T-helper 2 cell treated with Interferon-gamma antibody and Interleukin-4, amounts not matched to agents 5 μg/mL and 100 μg/mL, for 36 hours (primary cell): ENCODE data around the gene EXD3.
"Not testable (repeated sequence)": the region's sequence is repeated elsewhere in the genome, so short reads cannot be mapped to it uniquely, and the experiment has no call there.

Experiments used
- DNase-seq: peaks from one replicate; pipeline ENCODE4 v3.0.0; 2021; ENCODE audit warnings: low spot score
- H3K27ac Mint-ChIP-seq: one replicate; pipeline ENCODE4 v1.8.0; 2021; ENCODE audit warnings: mild to moderate bottlenecking, mixed read lengths
- H3K27me3 Mint-ChIP-seq: one replicate; pipeline ENCODE4 v1.8.0; 2021; ENCODE audit warnings: low read depth, mixed read lengths
- H3K36me3 Mint-ChIP-seq: one replicate; pipeline ENCODE4 v1.8.0; 2021; ENCODE audit warnings: low read depth, mixed read lengths
- H3K4me1 Mint-ChIP-seq: one replicate; pipeline ENCODE4 v1.8.0; 2021; ENCODE audit warnings: low read depth, mixed read lengths
- H3K4me3 Mint-ChIP-seq: one replicate; pipeline ENCODE4 v1.8.0; 2022; ENCODE audit warnings: mild to moderate bottlenecking, moderate library complexity, mixed read lengths
- H3K9me3 Mint-ChIP-seq: one replicate; pipeline ENCODE4 v1.8.0; 2021; ENCODE audit warnings: mixed read lengths

Gene EXD3

DNA sequence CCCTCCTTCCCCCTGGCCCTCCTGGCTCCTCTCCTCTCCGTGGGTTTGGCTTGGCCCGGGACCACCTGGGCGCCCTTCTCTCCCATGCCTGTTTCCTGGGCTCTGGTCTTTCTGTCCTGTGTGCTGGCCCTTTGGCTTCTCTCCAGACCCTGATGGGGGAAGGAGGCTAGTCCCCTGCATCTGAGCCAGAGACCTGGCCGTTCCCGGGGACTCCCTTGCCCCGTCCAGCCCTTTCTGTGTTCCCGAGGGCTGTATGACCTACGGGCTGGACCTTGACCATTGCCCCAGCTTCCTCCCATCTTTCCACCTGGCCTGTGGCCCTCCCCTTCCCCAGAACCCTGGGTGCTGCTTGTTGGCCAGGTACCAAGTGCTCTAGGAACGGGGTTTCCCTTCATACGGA lies 159.5 kb downstream of the EXD3 start:
- DNase-seq = no peak
- Mint-ChIP-seq H3K4me1 (peaks cover under 1% of the 10 kb centered on the region), H3K27ac (no peak overlapping the region), H3K27me3 (no peaks in the 10 kb centered on the region), H3K36me3 (peaks cover 21% of the 10 kb centered on the region), H3K9me3 (no peaks in the 10 kb centered on the region), H3K4me3 (no peak overlapping the region)

DNA sequence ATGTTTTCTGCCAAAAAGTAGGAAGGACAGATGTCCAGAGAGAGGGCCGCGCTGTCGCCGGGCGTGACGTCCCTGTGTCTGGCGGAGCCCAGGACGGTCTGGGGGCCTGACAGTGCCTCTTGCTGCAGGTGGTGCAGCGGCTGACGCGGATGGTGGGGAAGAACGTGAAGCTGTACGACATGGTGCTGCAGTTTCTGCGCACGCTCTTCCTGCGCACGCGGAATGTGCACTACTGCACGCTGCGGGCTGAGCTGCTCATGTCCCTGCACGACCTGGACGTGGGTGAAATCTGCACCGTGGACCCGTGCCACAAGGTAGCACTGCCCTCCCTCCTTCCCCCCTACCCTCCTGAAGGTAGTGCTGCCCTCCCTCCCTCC lies 160.1 kb downstream of the EXD3 start:
- Mint-ChIP-seq H3K9me3 (no peaks in the 10 kb centered on the region), H3K27ac (no peak overlapping the region), H3K36me3 (peaks cover 20% of the 10 kb centered on the region), H3K27me3 (no peaks in the 10 kb centered on the region), H3K4me3 (no peak overlapping the region), H3K4me1 (no peaks in the 10 kb centered on the region)
- no peak for DNase-seq

DNA sequence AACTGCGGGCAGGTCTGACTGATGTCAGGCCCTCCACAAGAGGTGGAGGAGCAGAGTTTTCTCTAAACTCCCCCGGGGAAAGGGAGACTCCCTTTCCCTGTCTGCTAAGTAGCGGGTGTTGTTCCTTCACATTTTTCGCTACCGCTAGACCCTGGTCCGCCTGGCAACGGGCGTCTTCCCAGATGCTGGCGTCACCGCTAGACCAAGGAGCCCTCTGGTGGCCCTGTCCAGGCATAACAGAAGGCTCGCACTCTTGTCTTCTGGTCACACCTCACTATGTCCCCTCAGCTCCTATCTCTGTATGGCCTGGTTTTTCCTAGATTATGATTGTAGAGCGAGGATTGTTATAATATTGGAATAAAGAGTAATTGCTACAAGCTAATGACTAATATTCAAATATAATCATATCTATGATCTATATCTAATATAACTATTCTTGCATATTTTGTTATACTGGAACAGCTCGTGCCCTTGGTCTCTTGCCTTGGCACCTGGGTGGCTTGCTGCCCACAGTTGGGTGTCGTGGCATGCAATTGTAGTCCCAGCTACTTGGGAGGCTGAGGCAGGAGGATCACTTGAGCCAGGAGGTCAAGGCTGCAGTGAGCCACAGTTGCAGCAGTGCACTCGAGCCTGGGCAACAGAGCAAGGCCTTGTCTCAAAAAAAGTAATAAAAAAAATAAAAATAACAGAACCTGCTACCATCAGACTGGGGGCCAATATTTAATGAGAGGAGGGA lies 160.6 kb downstream of the EXD3 start:
- H3K36me3 Mint-ChIP-seq = peaks cover 20% of the 10 kb centered on the region
- H3K27me3 Mint-ChIP-seq, H3K27ac Mint-ChIP-seq, H3K9me3 Mint-ChIP-seq, H3K4me1 Mint-ChIP-seq, H3K4me3 Mint-ChIP-seq, DNase-seq: not testable (repeated sequence)
